Liver (tissue), 3 donors: ENCODE measurements around the gene CACNA2D1.

Source experiments
- EGR1 ChIP-seq, 2 donors: IDR thresholded peaks; 2 replicates each; pipeline ENCODE4 v1.6.1; 2016 to 2018; ENCODE audit warnings: antibody characterized with exemption in 2 of 2, low read depth in 2 of 2
- GABPA ChIP-seq, 2 donors: IDR thresholded peaks in 1 of 2; conservative IDR thresholded peaks in 1 of 2; 2 replicates each; pipeline ENCODE4 v1.6.1; 2016; ENCODE audit warnings: antibody characterized with exemption in 2 of 2, mild to moderate bottlenecking in 1 of 2, moderate library complexity in 1 of 2
- JUND ChIP-seq, 2 donors: IDR thresholded peaks; 2 replicates each; pipeline ENCODE4 v1.6.1; 2016; ENCODE audit warnings: antibody characterized with exemption in 2 of 2
- RAD21 ChIP-seq, 2 donors: IDR thresholded peaks; 2 replicates each; pipeline ENCODE4 v1.6.1; 2016; ENCODE audit warnings: antibody characterized with exemption in 2 of 2, mild to moderate bottlenecking in 2 of 2
- RXRA ChIP-seq, 2 donors: IDR thresholded peaks; 2 replicates each; pipeline ENCODE4 v1.6.1; 2017 to 2018; ENCODE audit warnings: antibody characterized with exemption in 2 of 2, mild to moderate bottlenecking in 1 of 2
- SP1 ChIP-seq: IDR thresholded peaks from 2 replicates; pipeline ENCODE4 v1.6.1; 2018; ENCODE audit warnings: antibody characterized with exemption, mild to moderate bottlenecking
- TAF1 ChIP-seq: conservative IDR thresholded peaks from 2 replicates; pipeline ENCODE4 v1.6.1; 2016; ENCODE audit warnings: antibody characterized with exemption, mild to moderate bottlenecking
- YY1 ChIP-seq: IDR thresholded peaks from 2 replicates; pipeline ENCODE4 v1.6.1; 2016; ENCODE audit warnings: antibody characterized with exemption, mild to moderate bottlenecking
- TF ChIP-seq, protein P1 (sequence below): fragments of 150-350 bp; IDR thresholded peaks from 2 replicates; pipeline ENCODE4 v1.5.1; 2017; ENCODE audit warnings: improper control_type of control experiment, low read depth, low read length; ENCODE audit not compliant: missing input control
- TF ChIP-seq, protein P2 (sequence below): IDR thresholded peaks from 2 replicates; pipeline ENCODE4 v1.6.1; 2016; ENCODE audit warnings: antibody characterized with exemption
- TF ChIP-seq, protein P3 (sequence below): IDR thresholded peaks from 2 replicates; pipeline ENCODE4 v1.6.1; 2016; ENCODE audit warnings: antibody characterized with exemption
- TF ChIP-seq, protein P4 (sequence below): IDR thresholded peaks from 2 replicates; pipeline ENCODE4 v1.6.1; 2016; ENCODE audit warnings: antibody characterized with exemption, mild to moderate bottlenecking
- donor health status: healthy.
- donor health status: healthy.

DNA sequence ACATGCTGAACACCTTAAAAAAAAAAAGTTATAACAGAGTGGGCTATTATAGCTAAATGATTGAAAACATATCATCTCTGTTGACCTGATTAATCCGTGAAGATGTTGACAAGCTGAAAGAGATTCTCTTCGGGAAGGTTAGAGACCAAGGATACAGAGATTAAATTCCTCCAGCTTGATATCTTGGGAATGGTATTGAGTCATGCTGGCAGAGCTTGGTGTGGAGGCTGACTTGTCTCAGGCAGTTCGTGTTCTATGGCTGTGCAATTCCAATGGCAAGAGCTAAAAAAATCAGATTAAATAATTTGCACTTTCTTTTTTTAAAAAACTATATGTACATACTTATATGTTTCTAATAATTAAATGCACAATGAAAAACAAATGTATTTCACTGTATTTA, 24.9 kb upstream of the CACNA2D1 start:
- TF ChIP-seq, protein P1, sequence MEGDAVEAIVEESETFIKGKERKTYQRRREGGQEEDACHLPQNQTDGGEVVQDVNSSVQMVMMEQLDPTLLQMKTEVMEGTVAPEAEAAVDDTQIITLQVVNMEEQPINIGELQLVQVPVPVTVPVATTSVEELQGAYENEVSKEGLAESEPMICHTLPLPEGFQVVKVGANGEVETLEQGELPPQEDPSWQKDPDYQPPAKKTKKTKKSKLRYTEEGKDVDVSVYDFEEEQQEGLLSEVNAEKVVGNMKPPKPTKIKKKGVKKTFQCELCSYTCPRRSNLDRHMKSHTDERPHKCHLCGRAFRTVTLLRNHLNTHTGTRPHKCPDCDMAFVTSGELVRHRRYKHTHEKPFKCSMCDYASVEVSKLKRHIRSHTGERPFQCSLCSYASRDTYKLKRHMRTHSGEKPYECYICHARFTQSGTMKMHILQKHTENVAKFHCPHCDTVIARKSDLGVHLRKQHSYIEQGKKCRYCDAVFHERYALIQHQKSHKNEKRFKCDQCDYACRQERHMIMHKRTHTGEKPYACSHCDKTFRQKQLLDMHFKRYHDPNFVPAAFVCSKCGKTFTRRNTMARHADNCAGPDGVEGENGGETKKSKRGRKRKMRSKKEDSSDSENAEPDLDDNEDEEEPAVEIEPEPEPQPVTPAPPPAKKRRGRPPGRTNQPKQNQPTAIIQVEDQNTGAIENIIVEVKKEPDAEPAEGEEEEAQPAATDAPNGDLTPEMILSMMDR: no peak
- TF ChIP-seq RAD21 (IDR thresholded peaks at IDR 0.05) (no peak), TAF1 (no peak), SP1 (no peak), YY1 (no peak), RXRA (IDR thresholded peaks at IDR 0.05) (no peak), GABPA (IDR thresholded peaks at IDR 0.05 in 1 of 2, conservative IDR thresholded peaks at IDR 0.05 in 1 of 2) (no peak), EGR1 (IDR thresholded peaks at IDR 0.05; ENCODE audit: low read depth in 2 of 2) (no peak), JUND (IDR thresholded peaks at IDR 0.05) (no peak)
- TF ChIP-seq, protein P2, sequence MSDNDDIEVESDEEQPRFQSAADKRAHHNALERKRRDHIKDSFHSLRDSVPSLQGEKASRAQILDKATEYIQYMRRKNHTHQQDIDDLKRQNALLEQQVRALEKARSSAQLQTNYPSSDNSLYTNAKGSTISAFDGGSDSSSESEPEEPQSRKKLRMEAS: no peak
- TF ChIP-seq, protein P3, sequence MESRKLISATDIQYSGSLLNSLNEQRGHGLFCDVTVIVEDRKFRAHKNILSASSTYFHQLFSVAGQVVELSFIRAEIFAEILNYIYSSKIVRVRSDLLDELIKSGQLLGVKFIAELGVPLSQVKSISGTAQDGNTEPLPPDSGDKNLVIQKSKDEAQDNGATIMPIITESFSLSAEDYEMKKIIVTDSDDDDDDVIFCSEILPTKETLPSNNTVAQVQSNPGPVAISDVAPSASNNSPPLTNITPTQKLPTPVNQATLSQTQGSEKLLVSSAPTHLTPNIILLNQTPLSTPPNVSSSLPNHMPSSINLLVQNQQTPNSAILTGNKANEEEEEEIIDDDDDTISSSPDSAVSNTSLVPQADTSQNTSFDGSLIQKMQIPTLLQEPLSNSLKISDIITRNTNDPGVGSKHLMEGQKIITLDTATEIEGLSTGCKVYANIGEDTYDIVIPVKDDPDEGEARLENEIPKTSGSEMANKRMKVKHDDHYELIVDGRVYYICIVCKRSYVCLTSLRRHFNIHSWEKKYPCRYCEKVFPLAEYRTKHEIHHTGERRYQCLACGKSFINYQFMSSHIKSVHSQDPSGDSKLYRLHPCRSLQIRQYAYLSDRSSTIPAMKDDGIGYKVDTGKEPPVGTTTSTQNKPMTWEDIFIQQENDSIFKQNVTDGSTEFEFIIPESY: no peak
- TF ChIP-seq, protein P4, sequence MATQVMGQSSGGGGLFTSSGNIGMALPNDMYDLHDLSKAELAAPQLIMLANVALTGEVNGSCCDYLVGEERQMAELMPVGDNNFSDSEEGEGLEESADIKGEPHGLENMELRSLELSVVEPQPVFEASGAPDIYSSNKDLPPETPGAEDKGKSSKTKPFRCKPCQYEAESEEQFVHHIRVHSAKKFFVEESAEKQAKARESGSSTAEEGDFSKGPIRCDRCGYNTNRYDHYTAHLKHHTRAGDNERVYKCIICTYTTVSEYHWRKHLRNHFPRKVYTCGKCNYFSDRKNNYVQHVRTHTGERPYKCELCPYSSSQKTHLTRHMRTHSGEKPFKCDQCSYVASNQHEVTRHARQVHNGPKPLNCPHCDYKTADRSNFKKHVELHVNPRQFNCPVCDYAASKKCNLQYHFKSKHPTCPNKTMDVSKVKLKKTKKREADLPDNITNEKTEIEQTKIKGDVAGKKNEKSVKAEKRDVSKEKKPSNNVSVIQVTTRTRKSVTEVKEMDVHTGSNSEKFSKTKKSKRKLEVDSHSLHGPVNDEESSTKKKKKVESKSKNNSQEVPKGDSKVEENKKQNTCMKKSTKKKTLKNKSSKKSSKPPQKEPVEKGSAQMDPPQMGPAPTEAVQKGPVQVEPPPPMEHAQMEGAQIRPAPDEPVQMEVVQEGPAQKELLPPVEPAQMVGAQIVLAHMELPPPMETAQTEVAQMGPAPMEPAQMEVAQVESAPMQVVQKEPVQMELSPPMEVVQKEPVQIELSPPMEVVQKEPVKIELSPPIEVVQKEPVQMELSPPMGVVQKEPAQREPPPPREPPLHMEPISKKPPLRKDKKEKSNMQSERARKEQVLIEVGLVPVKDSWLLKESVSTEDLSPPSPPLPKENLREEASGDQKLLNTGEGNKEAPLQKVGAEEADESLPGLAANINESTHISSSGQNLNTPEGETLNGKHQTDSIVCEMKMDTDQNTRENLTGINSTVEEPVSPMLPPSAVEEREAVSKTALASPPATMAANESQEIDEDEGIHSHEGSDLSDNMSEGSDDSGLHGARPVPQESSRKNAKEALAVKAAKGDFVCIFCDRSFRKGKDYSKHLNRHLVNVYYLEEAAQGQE: no peak
